Activated CD4-positive, alpha-beta T cell treated with anti-CD3 and anti-CD28 coated beads for 24 hours (primary cell): ENCODE results near the gene FAR2.

Experiments used
- DNase-seq, 2 donors: peaks; one replicate each; pipeline ENCODE4 v3.0.0-alpha.2; 2020; ENCODE audit warnings: low read depth in 2 of 2

The FAR2 gene

GRCh38 chr12:29204521-29204920 is 55.4 kb downstream of the FAR2 start:
- DNase-seq, result no peak

- DNase-seq, result no peak
These were observed 58.0 kb downstream of the FAR2 start for GRCh38 chr12:29207120-29207519.

- DNase-seq, result no peak
These were observed 59.0 kb downstream of the FAR2 start for GRCh38 chr12:29208060-29208459.

GRCh38 chr12:29208936-29209701 is 60.0 kb downstream of the FAR2 start:
- DNase-seq, result no peak

- no peak for DNase-seq
These were observed 62.6 kb downstream of the FAR2 start for GRCh38 chr12:29211696-29212095.

GRCh38 chr12:29212682-29213403 is 63.8 kb downstream of the FAR2 start:
- no peak for DNase-seq

- no peak for DNase-seq
These were observed 67.2 kb downstream of the FAR2 start for GRCh38 chr12:29216266-29216665.

- no peak for DNase-seq
These were observed 67.9 kb downstream of the FAR2 start for GRCh38 chr12:29216797-29217575.

GRCh38 chr12:29220632-29221336 is 71.7 kb downstream of the FAR2 start:
- no peak for DNase-seq

GRCh38 chr12:29222200-29222599 is 73.1 kb downstream of the FAR2 start:
- no peak for DNase-seq

GRCh38 chr12:29223426-29223825 is 74.3 kb downstream of the FAR2 start:
- DNase-seq, result no peak

- DNase-seq, result no peak
These were observed 75.0 kb downstream of the FAR2 start for GRCh38 chr12:29223956-29224543.

- DNase-seq, result no peak
These were observed 75.5 kb downstream of the FAR2 start for GRCh38 chr12:29224572-29224971.

- DNase-seq, result no peak
These were observed 76.8 kb downstream of the FAR2 start for GRCh38 chr12:29225834-29226233.

GRCh38 chr12:29226616-29227015 is 77.5 kb downstream of the FAR2 start:
- no peak for DNase-seq

GRCh38 chr12:29228474-29229157 is 79.5 kb downstream of the FAR2 start:
- DNase-seq, result no peak

- no peak for DNase-seq
These were observed 80.1 kb downstream of the FAR2 start for GRCh38 chr12:29229158-29229505.

- no peak for DNase-seq
These were observed 80.9 kb downstream of the FAR2 start for GRCh38 chr12:29229937-29230336.

GRCh38 chr12:29230800-29231560 is 81.9 kb downstream of the FAR2 start:
- no peak for DNase-seq

- DNase-seq, result no peak
These were observed 83.0 kb downstream of the FAR2 start for GRCh38 chr12:29232086-29232485.
